Measurements from ENCODE around the gene MYL5. TPM values are rescaled to one million over a fixed set of nuclear protein-coding genes. Genes with fewer than 3 reads are reported as not detected.

The MYL5 gene
- total and polyA plus RNA-seq, 2 of the 13 experiments (the other 11 are each of a cell fraction or from before 2014, with no cell fraction given) = 6.5 to 16.0 TPM

DNA sequence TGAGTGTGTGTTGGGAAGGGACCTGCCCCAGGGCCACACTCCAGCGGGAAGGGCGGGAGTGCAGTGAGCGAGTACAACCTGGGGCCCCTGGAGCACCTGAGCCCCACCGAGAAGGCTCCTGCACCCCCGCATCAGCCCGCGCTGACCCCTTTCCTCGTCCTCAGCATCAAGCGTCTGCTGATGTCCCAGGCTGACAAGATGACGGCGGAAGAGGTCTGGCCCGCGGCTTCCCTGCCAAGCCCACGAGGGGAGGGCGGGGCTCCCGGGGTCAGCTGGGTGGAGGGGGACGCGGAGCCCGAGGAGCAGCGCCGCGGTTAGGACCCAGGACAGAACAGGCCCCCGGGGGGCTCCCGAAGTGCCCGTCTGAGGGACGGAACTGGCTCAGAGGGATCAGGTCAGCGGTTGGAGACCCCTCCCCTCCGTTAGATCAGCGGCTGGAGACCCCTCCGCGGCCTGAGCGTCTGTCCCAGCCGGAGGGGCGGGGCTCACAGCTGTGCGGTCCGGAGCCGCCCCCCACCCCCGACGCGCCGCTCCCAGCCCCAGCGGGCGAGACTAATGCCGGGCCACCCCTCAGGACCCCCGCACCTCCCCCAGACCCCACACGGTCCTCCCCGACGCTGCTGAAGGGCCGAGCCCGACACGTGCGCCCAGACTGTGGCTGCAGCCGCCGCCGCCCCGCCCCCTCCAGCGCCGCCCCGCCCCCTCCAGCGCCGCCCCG, 6.7 kb downstream of the MYL5 start (continued):
- TF ChIP-seq, protein P1, sequence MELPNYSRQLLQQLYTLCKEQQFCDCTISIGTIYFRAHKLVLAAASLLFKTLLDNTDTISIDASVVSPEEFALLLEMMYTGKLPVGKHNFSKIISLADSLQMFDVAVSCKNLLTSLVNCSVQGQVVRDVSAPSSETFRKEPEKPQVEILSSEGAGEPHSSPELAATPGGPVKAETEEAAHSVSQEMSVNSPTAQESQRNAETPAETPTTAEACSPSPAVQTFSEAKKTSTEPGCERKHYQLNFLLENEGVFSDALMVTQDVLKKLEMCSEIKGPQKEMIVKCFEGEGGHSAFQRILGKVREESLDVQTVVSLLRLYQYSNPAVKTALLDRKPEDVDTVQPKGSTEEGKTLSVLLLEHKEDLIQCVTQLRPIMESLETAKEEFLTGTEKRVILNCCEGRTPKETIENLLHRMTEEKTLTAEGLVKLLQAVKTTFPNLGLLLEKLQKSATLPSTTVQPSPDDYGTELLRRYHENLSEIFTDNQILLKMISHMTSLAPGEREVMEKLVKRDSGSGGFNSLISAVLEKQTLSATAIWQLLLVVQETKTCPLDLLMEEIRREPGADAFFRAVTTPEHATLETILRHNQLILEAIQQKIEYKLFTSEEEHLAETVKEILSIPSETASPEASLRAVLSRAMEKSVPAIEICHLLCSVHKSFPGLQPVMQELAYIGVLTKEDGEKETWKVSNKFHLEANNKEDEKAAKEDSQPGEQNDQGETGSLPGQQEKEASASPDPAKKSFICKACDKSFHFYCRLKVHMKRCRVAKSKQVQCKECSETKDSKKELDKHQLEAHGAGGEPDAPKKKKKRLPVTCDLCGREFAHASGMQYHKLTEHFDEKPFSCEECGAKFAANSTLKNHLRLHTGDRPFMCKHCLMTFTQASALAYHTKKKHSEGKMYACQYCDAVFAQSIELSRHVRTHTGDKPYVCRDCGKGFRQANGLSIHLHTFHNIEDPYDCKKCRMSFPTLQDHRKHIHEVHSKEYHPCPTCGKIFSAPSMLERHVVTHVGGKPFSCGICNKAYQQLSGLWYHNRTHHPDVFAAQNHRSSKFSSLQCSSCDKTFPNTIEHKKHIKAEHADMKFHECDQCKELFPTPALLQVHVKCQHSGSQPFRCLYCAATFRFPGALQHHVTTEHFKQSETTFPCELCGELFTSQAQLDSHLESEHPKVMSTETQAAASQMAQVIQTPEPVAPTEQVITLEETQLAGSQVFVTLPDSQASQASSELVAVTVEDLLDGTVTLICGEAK (IDR thresholded peaks at IDR 0.05) = no peak
- TF ChIP-seq, protein P1 (CRISPR knock-in tag; IDR thresholded peaks at IDR 0.05) = no peak
- TF ChIP-seq SIN3A (IDR thresholded peaks at IDR 0.05; ENCODE audit: borderline replicate concordance, low read depth, low read length) = peak; percentile 10; the same call in 1 of the 2 replicates
- TF ChIP-seq, protein P2, sequence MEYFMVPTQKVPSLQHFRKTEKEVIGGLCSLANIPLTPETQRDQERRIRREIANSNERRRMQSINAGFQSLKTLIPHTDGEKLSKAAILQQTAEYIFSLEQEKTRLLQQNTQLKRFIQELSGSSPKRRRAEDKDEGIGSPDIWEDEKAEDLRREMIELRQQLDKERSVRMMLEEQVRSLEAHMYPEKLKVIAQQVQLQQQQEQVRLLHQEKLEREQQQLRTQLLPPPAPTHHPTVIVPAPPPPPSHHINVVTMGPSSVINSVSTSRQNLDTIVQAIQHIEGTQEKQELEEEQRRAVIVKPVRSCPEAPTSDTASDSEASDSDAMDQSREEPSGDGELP (IDR thresholded peaks at IDR 0.05; ENCODE audit: borderline replicate concordance, low read depth) = peak; percentile 17; the same call in 1 of the 2 replicates
- no peak for TF ChIP-seq EEA1 (CRISPR knock-in tag; IDR thresholded peaks at IDR 0.05; ENCODE audit: borderline replicate concordance)
- no peak for TF ChIP-seq ZNF460 (CRISPR knock-in tag; IDR thresholded peaks at IDR 0.05; ENCODE audit: borderline replicate concordance)
- no peak for TF ChIP-seq ZNF776 (CRISPR knock-in tag; IDR thresholded peaks at IDR 0.05)
